Mucosa of stomach (tissue), 1 donor: Measurements from ENCODE around the gene ACADM.
"Not testable (repeated sequence)": the region's sequence is repeated elsewhere in the genome, so short reads cannot be mapped to it uniquely, and the experiment has no call there.

Experiments used
- H3K27me3 ChIP-seq: one replicate; pipeline ENCODE4 v1.7.0; 2013; ENCODE audit warnings: mild to moderate bottlenecking, low read length; ENCODE audit not compliant: control insufficient read depth, insufficient read depth
- H3K36me3 ChIP-seq: one replicate; pipeline ENCODE4 v1.7.0; 2013; ENCODE audit warnings: low read length; ENCODE audit not compliant: control insufficient read depth, insufficient read depth
- H3K4me1 ChIP-seq: one replicate; pipeline ENCODE4 v1.7.0; 2013; ENCODE audit warnings: mild to moderate bottlenecking, low read length; ENCODE audit not compliant: control insufficient read depth, insufficient read depth
- H3K4me3 ChIP-seq: one replicate; pipeline ENCODE4 v1.7.0; 2013; ENCODE audit warnings: low read length
- H3K9ac ChIP-seq: one replicate; pipeline ENCODE4 v1.7.0; 2013; ENCODE audit warnings: mild to moderate bottlenecking, low read length, moderate library complexity
- H3K9me3 ChIP-seq: one replicate; pipeline ENCODE4 v1.7.0; 2013; ENCODE audit warnings: mild to moderate bottlenecking, low read length, moderate library complexity; ENCODE audit not compliant: control insufficient read depth
- donor health status: Pancreatic carcinoma.

Gene ACADM

DNA sequence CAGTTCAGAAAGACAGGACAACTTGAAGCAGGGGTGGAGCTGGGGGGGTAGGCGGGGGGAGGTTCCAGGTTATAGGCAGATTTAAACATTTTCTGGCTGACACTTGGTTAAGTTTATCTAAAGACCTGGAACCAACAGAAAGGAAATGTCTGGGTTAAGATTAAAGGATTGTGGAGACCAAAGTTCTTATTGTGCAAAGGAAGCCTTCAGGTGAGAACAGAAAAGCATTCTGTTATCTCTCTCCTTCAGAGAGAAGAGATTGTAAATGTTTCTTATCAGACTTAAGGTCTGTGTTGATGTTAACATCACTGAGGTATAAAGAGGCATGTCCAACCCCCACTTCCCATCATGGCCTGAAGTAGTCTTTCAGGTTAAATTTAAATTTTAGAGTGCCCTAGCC is 3.7 kb upstream of the ACADM start:
- no peaks in the 10 kb centered on the region for H3K4me1 ChIP-seq
- no peak overlapping the region for H3K9ac ChIP-seq
- no peaks in the 10 kb centered on the region for H3K27me3 ChIP-seq
- H3K36me3 ChIP-seq: no peaks in the 10 kb centered on the region
- H3K4me3 ChIP-seq: no peak overlapping the region
- H3K9me3 ChIP-seq: no peaks in the 10 kb centered on the region

DNA sequence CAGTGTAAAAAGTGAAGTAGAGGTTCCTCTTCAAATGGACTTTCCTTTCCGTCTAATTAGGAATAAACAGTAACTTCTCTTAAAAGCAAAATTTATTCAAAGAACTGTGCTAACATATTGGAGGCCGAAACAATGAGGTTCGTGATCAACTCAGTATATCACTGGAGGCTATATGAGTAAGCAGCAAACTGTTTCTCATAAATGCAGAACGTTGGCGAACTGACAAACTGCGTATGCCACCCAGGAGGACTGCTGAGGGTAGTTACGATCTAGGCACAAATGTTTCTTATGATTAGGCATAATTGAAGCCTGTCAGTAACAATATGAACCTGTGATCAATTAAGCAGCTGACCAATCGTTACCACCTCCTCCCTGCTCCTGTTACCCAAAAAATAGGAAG is 2.3 kb upstream of the ACADM start:
- not testable (repeated sequence) for H3K9me3 ChIP-seq, H3K4me1 ChIP-seq, H3K36me3 ChIP-seq, H3K4me3 ChIP-seq, H3K9ac ChIP-seq, H3K27me3 ChIP-seq

DNA sequence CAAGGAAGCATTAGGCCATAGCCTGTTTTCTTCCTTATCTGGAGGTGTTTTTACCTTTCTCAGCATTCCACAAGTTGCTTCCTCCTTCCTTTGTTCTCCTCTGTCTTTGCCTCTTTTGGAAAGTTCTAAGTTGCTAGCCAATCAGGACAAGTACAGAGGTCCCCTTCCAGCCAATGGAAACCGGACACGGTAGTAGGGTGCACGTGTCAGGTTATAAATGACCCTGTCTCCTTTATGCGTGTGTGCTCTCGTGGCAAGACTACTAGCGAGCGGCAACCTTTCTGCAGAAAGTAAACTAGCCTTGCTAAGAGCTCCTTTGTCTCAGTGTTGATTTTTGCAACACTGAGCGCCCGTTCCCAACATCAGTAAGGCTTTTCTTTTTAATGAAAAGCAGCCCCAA is 1.5 kb upstream of the ACADM start:
- no peaks in the 10 kb centered on the region for H3K36me3 ChIP-seq
- no peak overlapping the region for H3K9ac ChIP-seq
- H3K27me3 ChIP-seq: no peaks in the 10 kb centered on the region
- no peaks in the 10 kb centered on the region for H3K9me3 ChIP-seq
- no peak overlapping the region for H3K4me3 ChIP-seq
- peaks cover 12% of the 10 kb centered on the region for H3K4me1 ChIP-seq

DNA sequence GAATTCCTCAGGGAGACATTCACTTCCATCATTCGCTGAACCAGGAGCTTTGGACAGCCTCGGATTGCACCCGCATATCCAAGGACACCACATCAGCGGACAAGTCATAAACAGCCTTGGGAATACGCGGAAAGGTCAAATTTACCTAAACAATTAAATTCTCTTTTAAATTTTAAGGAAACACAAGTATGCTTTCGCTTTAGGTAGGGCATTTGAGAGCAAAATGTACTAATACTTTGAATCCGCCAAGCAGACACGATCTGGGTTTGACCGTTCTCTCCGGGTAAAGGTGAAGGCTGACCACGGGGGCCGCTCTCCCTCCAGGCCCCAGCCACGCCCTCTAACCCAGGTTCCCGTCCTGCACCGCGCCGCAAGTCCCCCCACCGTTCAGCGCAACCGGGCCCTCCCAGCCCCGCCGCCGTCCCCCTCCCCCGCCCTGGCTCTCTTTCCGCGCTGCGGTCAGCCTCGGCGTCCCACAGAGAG is 479 bp upstream of the ACADM start:
- Histone ChIP-seq H3K4me1 (peaks cover 12% of the 10 kb centered on the region), H3K9ac (peak overlapping the region; percentile 91), H3K36me3 (no peaks in the 10 kb centered on the region), H3K27me3 (no peaks in the 10 kb centered on the region), H3K4me3 (peak overlapping the region; percentile 83), H3K9me3 (no peaks in the 10 kb centered on the region)

DNA sequence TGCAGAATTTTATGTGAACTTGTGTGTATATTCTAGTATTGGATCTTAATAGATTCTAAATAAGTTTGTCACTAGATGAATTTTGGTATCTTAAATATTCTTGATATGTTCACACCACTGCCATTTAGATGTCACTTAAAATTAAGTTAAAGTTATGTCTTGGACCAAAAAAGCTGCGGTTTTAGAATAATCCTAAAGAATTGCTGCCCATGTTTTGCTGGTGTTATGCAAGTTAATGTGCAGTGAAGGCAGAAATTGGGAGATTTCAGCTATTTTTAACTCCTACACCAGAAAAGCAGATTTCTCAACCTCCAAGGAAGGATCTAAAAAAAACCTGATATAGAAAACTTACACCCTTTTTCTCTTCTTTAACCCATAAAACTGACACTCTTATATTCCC is 757 bp downstream of the ACADM start:
- Histone ChIP-seq H3K9ac (peak overlapping the region; percentile 91), H3K36me3 (no peaks in the 10 kb centered on the region), H3K4me3 (peak overlapping the region; percentile 83), H3K9me3 (no peaks in the 10 kb centered on the region), H3K27me3 (no peaks in the 10 kb centered on the region), H3K4me1 (peaks cover 12% of the 10 kb centered on the region)

GRCh38 chr1:75725861-75726361 is 1.4 kb downstream of the ACADM start:
- no peaks in the 10 kb centered on the region for H3K36me3 ChIP-seq
- H3K4me3 ChIP-seq: no peak overlapping the region
- H3K9ac ChIP-seq: peak overlapping the region; percentile 91
- H3K4me1 ChIP-seq: peaks cover 12% of the 10 kb centered on the region
- no peaks in the 10 kb centered on the region for H3K9me3 ChIP-seq
- no peaks in the 10 kb centered on the region for H3K27me3 ChIP-seq

- Histone ChIP-seq H3K36me3 (no peaks in the 10 kb centered on the region), H3K9ac (no peak overlapping the region), H3K4me3 (no peak overlapping the region), H3K4me1 (peaks cover 12% of the 10 kb centered on the region), H3K9me3 (no peaks in the 10 kb centered on the region), H3K27me3 (no peaks in the 10 kb centered on the region)
These were observed 3.1 kb downstream of the ACADM start for GRCh38 chr1:75727571-75727970.

GRCh38 chr1:75730432-75730831 is 5.9 kb downstream of the ACADM start:
- Histone ChIP-seq H3K36me3 (no peaks in the 10 kb centered on the region), H3K27me3 (no peaks in the 10 kb centered on the region), H3K4me3 (no peak overlapping the region), H3K9ac (no peak overlapping the region), H3K4me1 (peaks cover 12% of the 10 kb centered on the region), H3K9me3 (no peaks in the 10 kb centered on the region)

GRCh38 chr1:75731881-75732280 is 7.4 kb downstream of the ACADM start:
- Histone ChIP-seq H3K4me3 (no peak overlapping the region), H3K36me3 (no peaks in the 10 kb centered on the region), H3K9me3 (no peaks in the 10 kb centered on the region), H3K4me1 (peaks cover 5% of the 10 kb centered on the region), H3K27me3 (no peaks in the 10 kb centered on the region), H3K9ac (no peak overlapping the region)

DNA sequence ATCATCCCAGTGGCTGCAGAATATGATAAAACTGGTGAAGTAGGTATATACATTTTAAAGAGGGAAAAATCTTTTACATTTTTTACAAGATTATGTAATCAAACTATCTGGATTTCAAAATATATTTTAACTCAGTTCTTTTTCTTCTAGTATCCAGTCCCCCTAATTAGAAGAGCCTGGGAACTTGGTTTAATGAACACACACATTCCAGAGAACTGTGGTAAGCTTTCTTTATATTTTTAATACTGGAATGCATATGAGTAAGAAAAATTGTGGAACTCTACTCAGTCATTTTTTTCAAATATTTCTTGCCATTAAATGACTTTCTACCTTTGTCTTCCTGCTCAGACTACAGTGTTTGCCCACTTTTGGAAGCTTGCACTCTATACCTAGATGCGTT is 8.2 kb downstream of the ACADM start:
- Histone ChIP-seq H3K9ac (no peak overlapping the region), H3K9me3 (no peaks in the 10 kb centered on the region), H3K27me3 (no peaks in the 10 kb centered on the region), H3K36me3 (no peaks in the 10 kb centered on the region), H3K4me1 (peaks cover 3% of the 10 kb centered on the region), H3K4me3 (no peak overlapping the region)

DNA sequence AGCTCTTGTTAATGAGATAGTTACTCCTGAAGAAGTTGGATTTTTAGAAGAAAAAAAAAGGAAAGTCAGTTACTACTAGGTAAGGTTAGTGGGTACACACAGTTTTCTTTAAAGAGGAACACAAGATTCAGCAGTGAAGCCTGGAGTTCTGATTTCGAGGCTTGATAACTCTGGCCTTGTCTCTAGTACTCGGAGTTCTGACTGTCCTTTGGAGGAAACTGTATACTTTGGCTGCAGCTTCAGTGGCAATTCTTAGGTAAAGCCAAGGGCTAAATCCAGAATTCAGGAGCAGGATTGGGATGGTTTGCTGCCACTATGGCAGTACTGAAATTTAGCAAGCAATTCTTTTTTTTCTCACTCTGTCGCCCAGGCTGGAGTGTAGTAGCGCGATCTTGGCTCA is 9.2 kb downstream of the ACADM start:
- Histone ChIP-seq H3K4me3 (no peak overlapping the region), H3K27me3 (no peaks in the 10 kb centered on the region), H3K9ac (no peak overlapping the region), H3K36me3 (no peaks in the 10 kb centered on the region), H3K9me3 (no peaks in the 10 kb centered on the region), H3K4me1 (no peaks in the 10 kb centered on the region)

DNA sequence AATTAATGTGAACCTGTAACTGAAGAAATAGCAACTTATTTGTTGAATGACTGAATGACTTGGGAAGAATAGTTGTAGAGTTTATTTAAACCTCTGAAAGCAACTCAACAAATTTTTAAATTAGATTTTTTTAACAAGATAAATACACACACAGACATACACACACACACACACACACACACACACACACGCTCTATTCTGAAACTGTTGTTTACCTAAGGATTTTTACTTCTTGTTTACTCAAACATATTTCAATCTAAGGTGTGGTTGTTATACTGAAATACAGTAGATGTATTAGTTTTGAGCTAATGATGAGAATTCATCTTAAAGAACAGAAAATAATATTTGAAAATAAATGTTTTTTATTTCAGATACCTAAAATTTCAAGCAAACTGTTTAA is 11.5 kb downstream of the ACADM start:
- H3K9ac ChIP-seq: no peak overlapping the region
- H3K36me3 ChIP-seq: no peaks in the 10 kb centered on the region
- no peak overlapping the region for H3K4me3 ChIP-seq
- no peaks in the 10 kb centered on the region for H3K9me3 ChIP-seq
- H3K27me3 ChIP-seq: no peaks in the 10 kb centered on the region
- no peaks in the 10 kb centered on the region for H3K4me1 ChIP-seq

- H3K9ac ChIP-seq: no peak overlapping the region
- no peaks in the 10 kb centered on the region for H3K4me1 ChIP-seq
- no peaks in the 10 kb centered on the region for H3K27me3 ChIP-seq
- no peaks in the 10 kb centered on the region for H3K9me3 ChIP-seq
- H3K4me3 ChIP-seq: no peak overlapping the region
- H3K36me3 ChIP-seq: no peaks in the 10 kb centered on the region
These were observed 17.6 kb downstream of the ACADM start for GRCh38 chr1:75742047-75742625.
